COR-L47 (cell line): Measurements from ENCODE around the gene AGER.
A peak's percentile ranks its signal among the peaks of the same experiment; 100 is the strongest.
"Not testable (repeated sequence)": the region's sequence is repeated elsewhere in the genome, so short reads cannot be mapped to it uniquely, and the experiment has no call there.

Experiments
- DNase-seq: peaks from one replicate; lab custom pipeline; 2025; lab: John Stamatoyannopoulos, UW

Gene AGER

GRCh38 chr6:32198866-32199265 is 14.8 kb upstream of the AGER start:
- no peak for DNase-seq

GRCh38 chr6:32198345-32198696 is 14.3 kb upstream of the AGER start:
- DNase-seq = no peak

- no peak for DNase-seq
These were observed 12.9 kb upstream of the AGER start for GRCh38 chr6:32196682-32197616.

GRCh38 chr6:32195902-32196681 is 12.0 kb upstream of the AGER start:
- DNase-seq = peak; percentile 97

GRCh38 chr6:32195652-32195901 is 11.5 kb upstream of the AGER start:
- peak; percentile 100 for DNase-seq

GRCh38 chr6:32194825-32195651 is 11.0 kb upstream of the AGER start:
- DNase-seq = no peak

GRCh38 chr6:32194388-32194787 is 10.3 kb upstream of the AGER start:
- DNase-seq = no peak

GRCh38 chr6:32193096-32193495 is 9.0 kb upstream of the AGER start:
- DNase-seq = not testable (repeated sequence)

GRCh38 chr6:32192608-32193039 is 8.6 kb upstream of the AGER start, which contains the start of gene GPSM3:
GPSM3 (minus strand) TSS chr6:32192643; CDS start chr6:32192513, 130 bp downstream.
- DNase-seq = peak; percentile 11

- DNase-seq = no peak
These were observed 7.9 kb upstream of the AGER start for GRCh38 chr6:32191696-32192607.

- DNase-seq = no peak
These were observed 7.0 kb upstream of the AGER start for GRCh38 chr6:32190911-32191677.

- DNase-seq = peak; percentile 76
These were observed 6.2 kb upstream of the AGER start, which contains the start of gene PBX2 for GRCh38 chr6:32190054-32190851. PBX2 (minus strand) TSS chr6:32190202; CDS start chr6:32189915, 287 bp downstream.

GRCh38 chr6:32189742-32190053 is 5.6 kb upstream of the AGER start:
- DNase-seq = no peak

GRCh38 chr6:32189069-32189741 is 5.2 kb upstream of the AGER start:
- no peak for DNase-seq

- DNase-seq = no peak
These were observed 4.5 kb upstream of the AGER start for GRCh38 chr6:32188381-32189068.

GRCh38 chr6:32187725-32188380 is 3.8 kb upstream of the AGER start:
- DNase-seq = not testable (repeated sequence)

GRCh38 chr6:32187009-32187709 is 3.1 kb upstream of the AGER start:
- DNase-seq = no peak
